NK-92 (cell line): ENCODE data around the gene AACS.

Experiments used
- DNase-seq: peaks from one replicate; lab custom pipeline; 2025; ENCODE audit not compliant: unreplicated experiment; lab: John Stamatoyannopoulos, UW

Gene AACS

GRCh38 chr12:125149160-125150108 is 84.2 kb downstream of the AACS start:
- DNase-seq = no peak

GRCh38 chr12:125151284-125151683 is 86.0 kb downstream of the AACS start:
- no peak for DNase-seq

- no peak for DNase-seq
Measured at GRCh38 chr12:125152463-125152862, 87.2 kb downstream of the AACS start.

GRCh38 chr12:125155366-125155765 is 90.1 kb downstream of the AACS start:
- no peak for DNase-seq

DNA sequence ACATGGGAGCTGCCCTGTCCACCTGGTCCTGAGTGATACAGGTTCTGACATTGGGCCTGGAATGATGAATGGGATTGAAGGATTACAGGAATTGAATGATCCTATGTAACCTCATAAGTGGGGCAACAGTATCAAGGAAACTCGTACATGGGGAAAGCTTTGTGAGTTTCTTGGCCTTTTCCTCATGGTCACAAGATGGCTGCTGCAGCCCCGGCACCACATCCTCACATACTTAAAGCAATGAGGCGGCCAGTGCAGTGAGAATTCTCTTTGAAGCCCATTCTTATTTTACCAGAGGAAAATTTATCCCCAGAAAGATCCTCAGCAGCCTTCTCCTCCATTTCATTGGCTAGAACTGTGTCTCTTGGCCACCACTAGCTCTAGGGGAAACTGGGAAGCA is 91.9 kb downstream of the AACS start:
- no peak for DNase-seq

DNA sequence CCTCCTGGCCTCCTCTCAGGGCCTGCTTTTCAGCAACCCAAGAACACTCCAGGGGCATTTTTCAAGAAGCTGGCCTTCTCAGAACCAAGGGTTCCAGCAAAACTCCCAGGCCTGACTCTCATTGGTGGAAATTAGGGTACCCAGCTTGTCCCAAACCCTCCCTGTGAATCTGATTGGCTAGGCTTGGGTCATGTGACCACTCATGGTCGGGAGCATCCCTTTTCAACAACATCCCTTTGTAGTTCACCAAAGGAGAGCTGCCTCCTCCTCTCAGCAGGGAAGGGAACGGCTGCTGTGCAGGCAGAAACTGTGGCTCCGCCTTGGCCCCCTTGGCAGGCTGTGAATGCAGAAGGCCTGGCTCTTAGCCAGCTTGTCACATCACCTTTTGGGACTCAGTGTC is 94.5 kb downstream of the AACS start:
- no peak for DNase-seq

GRCh38 chr12:125160281-125160955 is 95.2 kb downstream of the AACS start:
- no peak for DNase-seq

DNA sequence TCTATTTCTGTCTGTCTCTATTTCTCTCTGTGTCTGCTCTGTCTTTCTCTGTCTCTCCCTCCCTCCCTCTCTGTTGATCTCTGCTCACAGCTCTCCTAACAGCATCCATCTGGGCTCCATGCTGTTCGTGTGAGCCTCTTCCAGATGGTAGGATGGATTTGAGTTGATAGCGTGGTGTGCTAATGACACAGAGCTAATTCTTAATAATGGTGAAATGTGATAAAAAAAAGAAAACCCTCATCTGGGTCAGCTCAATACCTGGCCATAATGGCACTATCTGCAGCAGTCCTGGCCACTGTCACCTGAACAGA is 96.4 kb downstream of the AACS start:
- DNase-seq = no peak

DNA sequence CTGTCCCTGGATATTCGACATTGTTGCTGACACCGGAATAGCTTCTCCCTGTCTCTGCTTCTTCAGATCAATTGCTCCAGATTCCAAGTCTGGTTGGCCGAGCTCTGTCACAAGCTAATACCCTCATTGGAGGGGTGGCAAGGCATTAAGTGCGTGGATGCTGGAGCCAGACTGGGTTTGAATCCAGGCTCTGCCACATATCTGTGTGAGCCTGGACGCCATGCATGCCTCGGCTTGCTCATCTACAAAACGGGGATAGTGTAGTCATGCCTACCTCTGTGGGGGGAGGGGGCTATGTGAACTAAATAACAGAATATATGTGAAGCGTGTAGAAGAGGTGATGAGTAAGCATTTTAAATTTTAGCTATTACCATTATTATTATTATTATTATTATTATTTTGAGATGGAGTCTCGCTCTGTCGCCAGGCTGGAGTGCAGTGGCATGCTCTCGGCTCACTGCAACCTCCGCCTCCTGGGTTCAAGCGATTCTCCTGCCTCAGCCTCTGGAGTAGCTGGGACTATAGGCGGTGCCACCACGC is 97.3 kb downstream of the AACS start:
- DNase-seq = no peak

DNA sequence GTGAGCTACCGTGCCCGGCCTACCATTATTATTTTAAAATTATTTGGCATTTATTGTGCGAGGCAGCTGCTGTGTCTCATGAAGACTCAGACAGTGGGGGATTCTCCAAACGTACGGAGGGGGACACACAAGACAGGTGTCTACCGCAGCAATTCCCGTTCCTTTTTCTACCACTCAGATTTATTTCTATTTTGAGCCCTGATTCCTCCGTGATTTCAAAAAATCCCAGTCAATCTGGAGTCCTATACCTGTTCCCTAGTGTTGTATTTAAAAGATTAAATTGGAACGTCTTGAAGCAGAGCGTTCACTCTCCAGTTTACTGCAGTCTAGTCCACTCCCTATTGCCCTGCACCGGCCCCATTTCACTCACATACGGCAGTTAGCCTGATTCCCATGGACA is 97.9 kb downstream of the AACS start:
- DNase-seq = no peak

DNA sequence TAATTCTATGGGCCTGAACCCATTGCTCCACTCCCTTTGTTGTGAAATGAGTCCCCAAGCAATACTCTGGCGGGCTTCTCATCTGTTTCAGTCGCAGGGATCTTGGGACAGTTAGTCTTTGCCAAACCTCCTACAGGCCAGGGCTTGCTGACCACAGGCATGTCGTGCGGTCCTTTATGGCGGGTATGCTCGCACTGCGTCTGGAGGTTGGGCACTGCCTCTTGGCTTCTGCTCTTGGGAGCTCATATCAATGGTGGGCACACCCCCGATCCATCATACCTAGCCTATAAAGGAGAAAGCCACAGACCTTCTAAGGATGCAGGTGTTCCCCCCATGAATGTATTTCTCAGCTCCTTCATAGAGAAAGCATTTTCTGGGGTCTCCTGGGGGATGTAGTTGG is 99.3 kb downstream of the AACS start:
- DNase-seq = no peak

DNA sequence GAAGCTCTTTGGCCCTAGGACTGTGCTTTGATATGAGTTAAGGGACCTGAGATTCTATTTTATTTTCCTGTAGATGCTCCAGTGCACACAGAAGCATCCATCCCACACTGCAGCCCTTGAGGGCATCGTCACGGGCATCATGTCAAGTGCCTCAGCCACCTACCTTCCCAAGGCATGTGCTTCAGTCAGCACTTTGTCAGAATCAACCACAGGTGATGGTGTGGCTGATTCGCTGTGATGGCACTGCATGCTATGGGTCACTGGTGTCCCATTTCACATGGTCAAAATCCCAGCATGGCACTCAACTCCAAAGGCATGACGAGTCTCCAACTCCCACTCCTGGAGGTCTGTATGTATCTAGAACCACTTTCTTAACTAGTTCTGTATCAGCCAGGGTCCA is 100.8 kb downstream of the AACS start:
- no peak for DNase-seq

DNA sequence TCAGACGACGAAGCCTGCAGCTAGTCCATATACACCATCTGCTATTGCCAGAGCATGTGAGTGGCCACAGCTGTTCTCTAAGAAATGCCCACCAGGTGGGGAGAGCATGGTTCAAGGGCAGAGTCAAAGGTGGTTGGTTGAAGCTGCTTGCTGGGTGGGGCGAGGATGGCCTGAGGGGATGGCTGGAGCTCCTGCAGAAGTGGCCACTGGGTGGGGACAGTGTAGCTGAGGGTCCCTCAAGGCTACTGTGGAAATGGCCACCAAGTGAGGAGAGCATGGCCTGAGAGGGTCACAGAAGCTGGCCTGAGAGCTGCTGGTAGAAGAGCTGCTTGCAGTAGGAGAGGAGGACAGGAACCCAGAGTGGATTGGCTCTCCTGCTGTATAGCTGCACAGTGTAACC is 102.4 kb downstream of the AACS start:
- no peak for DNase-seq

GRCh38 chr12:125169451-125169850 is 104.2 kb downstream of the AACS start:
- DNase-seq = no peak

DNA sequence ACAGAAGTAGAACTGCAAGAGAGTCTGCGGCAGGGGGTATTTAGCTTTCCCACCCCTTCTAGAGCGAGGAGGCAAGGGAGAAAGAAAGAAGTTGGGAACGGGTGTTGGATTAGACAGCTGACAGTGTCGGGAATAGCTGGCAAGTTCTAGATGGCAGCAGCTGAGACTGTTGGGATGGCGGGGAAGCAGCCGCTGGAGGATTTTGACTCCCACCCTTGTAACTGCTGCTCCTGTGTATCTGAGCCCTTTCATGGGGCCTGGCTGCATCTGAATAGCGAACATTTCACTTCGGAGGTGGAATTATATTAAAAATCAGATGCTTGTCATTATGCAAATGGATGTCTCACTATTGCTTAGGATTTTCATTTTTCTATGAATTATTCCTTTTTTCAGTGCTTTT is 104.6 kb downstream of the AACS start:
- DNase-seq = no peak

DNA sequence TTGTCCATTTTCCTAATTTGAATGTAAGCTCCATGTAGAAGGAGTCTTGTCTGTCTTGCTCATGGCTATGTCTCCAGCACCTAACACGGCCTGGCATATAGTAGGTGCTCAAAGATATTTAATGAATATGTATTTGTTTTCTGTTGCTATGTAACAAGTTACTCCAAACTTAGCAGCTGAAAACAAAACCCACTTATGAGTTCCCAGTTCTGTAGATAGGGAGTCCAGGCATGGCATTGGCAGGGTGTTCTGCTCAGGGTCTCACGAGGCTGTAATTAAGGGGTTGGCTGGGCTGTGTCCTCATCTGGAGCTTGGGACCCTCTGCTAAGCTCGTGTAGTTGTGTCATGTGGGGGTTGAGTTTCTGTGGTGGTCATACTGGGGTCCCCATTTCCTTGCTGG is 106.0 kb downstream of the AACS start:
- DNase-seq = no peak

DNA sequence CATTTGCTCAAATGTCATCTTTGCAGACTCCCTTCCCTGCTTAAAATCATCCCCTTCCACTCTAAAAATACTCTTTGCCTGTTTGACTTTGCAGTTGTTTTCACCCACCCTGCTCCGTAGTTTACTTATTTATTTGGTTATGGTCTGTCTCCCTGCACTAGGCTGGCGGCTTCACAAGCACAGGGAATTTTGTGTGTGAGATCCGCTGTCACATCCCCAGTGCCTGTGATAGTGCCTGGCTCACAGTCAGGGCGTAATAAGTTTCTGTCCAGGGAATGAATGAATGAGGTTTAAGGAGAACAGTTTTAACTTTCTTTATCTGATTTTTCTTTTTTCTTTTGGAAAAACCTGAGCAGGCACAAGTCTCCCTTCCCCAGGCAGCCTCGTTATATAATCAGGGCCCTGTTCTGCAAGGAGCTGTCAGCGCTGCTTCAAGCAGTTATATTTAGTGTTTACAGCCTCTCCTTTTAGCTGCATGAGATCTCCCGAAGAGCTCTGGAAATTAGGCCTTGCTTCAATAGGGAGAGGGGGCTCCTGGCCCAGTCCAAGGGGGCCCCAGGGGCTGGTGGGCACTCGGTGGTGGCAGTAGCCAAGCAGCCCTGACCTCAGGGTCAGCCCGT is 107.1 kb downstream of the AACS start:
- no peak for DNase-seq

- no peak for DNase-seq
Measured at GRCh38 chr12:125175576-125175975, 110.3 kb downstream of the AACS start.

DNA sequence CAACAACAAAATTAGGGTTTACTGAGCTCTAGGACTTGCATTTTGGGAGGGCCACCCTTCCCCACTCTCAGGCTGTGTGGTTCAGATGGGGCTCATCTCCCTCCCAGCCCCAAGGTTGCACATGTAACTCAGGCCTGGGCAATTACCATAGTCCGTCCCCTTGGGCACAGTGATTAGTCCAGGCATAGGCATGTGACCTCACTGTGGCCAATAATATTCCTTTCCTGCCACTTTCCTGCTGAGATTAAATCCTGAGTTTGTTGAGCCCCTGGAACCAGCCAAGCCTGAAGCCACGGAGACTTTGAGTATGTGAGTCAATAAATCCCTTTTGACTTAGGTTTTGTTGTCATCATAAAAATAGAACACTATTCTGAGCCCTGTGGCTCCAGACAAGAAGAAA is 113.0 kb downstream of the AACS start:
- DNase-seq = no peak

- no peak for DNase-seq
Measured at GRCh38 chr12:125180144-125180543, 114.9 kb downstream of the AACS start.

DNA sequence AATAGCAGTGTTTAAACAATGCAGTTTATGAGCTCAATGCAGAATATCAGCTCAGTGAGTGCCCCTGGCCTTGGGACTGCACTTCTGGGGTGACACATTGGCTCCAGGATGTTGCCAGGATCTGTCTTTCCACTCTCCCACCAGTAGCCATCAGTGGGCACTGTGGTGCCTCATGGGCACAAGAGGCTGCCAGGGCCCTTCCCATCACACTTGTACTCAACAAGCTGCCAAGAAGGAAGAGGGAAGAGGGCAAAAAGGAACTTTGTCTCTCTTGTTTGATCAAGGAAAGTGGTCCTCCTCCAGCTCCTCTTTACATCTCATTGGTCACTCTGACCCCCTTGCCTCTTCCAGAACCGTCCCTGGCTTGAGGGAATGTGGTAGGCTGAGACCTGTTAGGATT is 115.9 kb downstream of the AACS start:
- DNase-seq = no peak
